ENCODE measurements around the gene PLXNB2.
A peak's percentile ranks its signal among the peaks of the same experiment; 100 is the strongest.

Gene PLXNB2

DNA sequence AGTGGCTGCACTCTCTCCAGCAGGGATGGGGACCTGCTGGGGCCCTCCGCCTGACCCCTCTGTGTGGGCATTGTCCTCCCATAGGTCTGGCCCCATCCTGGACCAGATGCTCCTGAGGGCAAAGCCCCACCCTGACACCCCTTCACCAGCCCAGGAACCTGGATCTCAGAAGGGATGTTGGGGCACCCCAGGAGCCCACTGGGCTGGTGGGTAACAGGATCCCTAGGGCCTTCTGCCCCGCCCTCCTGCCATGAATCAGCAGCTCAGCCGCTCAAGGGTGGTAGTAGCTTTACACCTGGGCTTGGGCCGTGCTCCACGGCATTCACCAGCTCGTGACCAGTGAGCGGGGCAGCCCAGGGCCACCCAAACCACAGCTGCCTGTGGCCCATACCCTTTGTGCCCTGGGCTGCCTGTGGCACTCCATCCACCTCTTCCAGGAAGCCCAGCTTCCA lies 45.0 kb downstream of the PLXNB2 start:
- DNase-seq: no peak

DNA sequence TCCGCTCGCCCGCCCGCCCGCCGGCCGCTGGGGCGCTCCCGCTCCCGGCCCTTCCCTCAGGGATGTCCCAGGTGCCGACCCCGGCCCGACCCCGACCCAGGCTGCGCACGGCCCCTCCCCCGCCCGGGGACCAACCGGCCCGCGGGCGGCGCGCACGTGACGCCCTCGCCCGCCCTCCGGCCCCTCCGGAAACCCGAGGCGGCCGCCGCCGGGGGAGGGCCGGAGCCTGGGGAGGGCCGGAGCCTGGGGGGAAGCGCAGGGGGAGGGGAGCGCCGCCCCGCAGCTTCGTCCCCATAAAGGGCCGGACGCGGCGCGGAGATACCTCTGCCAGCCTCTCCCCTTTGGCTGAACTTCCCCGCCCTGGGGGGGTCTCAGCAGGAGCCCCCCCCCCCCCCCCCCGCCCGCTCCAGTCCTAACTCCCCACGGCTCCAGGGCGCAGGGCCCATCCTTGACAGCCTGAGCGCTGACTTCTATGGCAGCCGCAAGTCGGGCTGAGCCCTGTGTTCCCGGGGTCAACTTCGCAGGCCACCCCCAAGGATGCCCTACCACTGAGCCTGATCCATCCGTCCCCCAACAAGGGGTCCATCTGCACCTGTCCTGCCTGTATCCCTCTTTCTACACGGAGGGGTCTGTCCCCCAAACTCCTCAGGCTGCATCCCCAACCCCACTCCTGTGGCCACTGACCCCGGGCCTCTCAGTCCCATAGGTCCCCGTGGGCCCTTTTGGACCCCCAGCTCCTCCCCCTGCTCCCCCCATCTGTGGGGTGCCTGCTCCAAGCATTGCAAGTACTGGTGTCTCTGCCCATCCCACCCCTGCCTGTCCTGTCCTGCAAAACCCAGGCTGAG lies 45.6 kb downstream of the PLXNB2 start, which contains the start of gene MAPK12:
Gene MAPK12 (minus strand): TSS at position 69 of the 845 bp plus-strand sequence. CDS start 174 bp downstream, outside the sequence.
- DNase-seq: no peak

DNA sequence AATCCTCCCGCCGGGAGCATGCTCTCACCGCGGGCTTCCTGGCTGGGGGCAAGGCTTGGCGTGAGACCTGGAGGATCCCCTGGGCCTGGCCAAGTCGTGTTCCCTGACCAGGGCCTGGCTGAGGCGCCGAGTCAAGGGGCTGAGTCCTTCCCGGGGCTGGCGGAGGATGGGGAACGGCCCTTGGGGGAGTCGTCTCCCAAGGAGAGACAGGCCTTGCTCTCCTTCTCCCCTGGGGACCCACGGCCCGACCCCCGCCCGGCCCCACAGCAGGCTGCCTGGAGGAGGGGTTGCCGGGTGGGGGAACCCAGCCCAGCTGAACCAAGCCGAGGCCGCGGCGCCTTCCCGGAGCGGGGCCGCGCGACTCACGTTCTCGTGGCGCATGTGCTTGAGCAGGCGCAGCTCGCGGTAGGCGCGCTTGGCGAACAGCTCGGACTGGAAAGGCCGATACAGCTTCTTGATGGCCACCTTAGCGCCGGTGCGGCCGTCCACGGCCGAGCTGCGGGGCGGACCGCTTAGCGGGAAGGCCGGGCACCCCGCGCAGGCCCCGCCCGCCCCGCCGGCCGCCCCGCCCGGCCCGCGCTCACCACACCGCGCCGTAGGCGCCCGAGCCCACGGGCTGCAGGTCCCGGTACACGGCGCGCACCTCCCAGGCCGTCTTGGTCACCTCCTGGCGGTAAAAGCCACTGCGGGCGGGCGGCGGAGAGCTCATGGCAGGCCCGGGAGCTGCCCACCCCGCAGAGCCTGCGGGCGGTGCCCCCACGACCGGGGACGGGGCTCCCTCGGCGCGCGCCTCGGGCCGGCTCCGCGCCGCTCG lies 46.4 kb downstream of the PLXNB2 start:
- DNase-seq: no peak

DNA sequence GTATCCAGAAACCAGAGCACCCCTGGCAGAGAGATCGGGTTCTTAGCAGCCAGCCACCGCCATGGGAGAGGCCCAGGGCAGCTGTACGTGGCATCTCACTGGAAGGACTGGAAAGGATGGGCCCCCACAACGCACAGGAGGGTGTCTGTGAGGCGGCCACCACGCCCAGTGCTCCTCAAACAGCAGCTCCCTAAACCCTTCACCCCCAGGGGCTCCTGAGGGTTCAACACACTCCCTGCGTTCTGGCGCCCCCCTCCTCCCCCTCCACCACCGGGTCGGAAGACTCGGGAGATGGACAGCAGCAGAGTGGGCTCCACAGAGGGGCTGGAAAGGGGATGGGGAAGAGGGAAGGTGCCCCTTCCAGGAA lies 47.0 kb downstream of the PLXNB2 start:
- DNase-seq: no peak

DNA sequence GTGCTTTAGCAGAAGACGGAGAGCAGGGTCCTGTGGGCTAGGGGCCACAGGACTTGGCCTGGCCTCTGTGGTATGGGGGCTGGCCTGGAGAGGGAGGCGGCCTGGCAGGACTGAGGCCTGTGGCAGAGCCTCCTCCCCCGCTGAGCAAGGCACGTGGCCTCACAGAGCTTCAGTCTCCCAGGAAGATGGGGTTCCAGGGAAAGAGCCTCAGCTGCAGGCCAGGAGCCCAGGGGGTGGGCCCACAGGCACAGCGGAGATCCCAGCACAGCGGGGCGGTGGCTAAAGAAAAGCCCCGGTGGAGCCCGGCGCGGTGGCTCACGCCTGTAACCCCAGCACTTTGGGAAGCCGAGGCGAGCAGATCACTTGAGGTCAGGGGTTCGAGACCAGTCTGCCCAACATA lies 48.1 kb downstream of the PLXNB2 start:
- no peak for DNase-seq

DNA sequence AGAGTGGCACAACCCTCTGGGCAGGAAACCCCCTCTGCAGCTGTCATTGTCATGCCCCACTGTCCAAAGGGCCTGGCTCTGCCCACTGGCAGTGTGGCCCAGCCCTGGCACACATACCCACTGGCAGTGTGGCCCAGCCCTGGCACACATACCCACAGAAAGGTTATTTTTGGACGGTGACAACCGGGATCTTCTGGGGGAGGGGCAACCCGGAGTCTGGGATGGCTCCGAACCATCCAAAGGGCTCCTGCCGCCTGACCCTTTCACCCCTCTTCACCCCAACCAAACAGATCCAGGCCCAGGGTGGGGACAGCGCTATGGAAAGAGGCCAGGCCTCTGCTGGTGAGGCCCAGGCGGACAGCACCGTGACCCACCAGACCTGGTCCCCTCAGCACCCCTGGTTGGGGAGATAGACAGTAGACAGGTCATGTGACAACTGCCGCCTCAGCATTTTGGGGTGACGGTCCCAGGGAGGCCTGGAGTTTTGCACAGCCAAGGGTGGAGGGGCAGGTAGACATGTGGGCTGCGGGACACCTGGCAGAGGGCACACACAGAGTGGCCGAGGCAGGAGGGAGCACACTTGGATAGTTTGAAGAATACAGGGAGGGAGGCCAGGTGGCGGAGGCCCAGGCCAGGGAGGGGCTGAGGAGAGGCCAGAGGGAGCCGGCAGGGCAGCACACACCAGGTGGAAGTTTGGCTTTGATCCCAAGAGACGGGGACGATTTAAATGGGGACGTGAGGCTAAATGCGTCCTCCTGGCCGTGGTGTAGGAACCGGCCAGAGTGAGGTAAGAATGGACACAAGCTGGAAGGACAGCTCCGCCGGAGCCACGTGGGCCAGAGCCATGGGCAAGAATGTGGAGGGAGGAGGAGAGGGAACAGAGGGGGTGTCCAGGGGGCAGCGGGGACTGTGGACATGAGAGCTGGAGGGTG lies 48.8 kb downstream of the PLXNB2 start:
- no peak for DNase-seq

DNA sequence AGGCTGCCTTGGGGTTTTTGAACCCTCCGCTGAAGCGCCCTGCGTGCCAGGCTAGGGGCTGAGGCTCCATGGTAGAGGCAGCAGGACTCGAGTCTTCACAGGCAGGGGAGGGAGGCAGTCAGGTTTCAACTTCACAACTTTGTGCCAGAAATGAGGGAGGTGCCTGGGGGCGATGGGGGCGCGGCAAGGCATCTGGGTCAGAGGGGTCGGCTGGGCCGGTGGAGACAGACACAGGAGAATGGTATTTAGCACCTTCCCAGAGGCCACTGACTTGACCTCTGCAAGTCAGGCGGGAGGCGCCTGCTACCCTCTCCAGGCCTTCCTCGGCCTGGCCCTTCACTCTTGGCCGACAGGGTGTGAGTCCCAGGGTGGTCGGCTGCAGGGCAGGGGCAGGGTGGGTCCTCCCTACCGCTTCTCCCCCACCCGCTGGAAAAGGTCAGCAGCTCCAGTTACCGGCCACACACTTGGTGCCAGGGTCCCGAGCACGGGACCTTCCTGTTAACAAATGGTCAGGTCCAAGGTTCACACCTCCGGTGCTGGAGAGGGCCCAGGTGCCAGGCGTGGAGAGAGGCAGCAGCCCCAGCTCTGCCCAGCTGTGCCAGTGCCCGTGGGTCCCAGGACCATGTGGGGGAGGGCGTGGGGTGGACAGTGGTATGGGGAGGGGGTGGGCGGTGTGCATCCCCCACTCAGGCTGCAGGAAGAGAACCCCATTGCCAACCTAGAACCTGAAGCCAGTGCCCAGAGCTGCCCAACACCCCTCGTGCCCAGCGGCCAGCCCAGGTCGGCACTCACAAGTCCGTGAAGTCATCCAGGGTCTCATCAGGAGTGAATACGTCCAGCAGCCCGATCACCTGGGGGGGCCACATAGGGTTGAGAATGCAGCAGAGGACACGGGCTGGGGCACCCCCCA lies 49.7 kb downstream of the PLXNB2 start:
- DNase-seq: no peak

DNA sequence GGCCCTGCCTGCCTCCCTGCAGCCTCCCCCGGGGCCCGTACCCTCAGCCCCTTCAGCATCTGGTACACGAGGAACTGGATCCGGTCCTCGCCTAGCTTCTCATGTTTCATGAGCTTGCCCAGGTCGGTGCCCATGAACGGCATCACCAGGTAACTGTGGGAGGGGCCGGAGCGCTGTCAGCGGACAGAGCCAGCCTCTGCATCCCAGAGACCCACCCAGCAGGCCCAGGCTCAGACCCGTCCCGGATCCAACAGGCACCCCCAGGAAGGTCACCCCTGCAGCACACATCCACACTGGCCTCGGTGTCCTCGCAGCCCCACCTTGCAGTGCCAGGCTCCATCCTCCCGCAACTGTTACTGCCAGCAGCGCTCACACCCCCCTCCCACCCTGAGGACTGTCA lies 50.4 kb downstream of the PLXNB2 start:
- no peak for DNase-seq

DNA sequence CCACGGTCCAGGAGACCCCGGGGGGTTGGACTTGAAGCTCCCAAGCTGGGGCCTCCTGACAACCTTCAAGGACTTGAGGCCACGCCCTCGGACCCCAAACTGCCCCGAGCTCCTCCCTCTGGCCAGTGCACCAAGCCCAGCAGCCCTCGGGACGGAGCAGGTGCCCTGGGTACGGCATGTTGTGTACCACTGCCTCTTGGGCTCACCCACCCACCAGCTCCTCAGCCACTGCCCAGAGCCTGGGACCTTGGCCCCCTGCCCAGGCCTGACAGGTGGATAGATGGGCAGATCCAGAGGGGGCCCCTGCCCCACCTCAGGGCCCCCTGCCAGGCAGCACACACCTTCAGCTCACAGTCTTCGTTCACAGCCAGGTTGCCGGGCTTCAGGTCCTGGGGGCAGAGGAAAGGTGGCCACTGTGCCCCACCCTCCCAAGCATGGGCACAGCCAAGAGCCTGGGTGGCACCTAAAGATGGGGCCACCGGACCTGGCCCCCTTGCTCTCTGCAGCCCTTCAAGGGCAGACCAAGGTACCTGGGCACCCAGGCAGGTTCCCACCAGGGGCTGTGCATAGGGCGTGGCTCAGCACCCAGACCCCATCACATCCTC lies 51.1 kb downstream of the PLXNB2 start:
- DNase-seq: no peak

DNA sequence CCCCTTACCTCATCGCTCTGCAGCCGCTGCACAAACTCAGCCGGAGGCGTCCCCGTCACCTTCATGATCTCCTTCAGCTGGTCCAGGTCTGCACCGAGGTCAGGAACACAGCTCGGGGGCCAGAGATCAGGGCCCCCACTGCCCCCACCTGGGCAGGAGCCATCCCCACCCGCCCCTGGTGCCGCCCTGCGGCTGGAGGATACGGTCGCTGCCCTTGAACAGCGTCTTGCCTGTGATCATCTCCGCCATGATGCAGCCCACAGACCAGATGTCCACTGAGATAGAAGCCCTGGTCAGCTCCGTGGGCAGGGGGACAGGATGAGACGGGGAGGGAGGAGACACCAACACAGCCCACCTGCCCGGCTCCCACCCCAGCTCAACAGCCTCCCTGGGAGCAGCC lies 51.8 kb downstream of the PLXNB2 start:
- no peak for DNase-seq

DNA sequence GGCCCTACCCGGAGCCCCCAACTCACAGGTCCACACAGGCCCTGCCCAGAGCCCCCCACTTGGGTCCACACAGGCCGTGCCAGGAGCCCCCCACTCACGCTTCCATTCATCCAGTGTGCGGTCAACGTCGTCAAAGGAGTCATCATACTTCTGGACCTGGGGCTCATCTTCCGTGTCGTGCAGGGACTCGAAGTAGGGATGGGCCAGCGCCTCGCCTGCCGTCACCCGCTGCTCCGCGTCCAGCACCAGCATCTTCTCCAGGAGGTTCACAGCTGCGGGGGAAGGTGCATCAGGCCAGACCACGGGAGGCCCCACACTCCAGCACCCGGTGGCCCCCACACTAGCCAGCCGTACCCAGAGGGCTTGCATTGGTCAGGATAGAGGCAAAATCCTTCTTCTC lies 52.3 kb downstream of the PLXNB2 start:
- DNase-seq: no peak

DNA sequence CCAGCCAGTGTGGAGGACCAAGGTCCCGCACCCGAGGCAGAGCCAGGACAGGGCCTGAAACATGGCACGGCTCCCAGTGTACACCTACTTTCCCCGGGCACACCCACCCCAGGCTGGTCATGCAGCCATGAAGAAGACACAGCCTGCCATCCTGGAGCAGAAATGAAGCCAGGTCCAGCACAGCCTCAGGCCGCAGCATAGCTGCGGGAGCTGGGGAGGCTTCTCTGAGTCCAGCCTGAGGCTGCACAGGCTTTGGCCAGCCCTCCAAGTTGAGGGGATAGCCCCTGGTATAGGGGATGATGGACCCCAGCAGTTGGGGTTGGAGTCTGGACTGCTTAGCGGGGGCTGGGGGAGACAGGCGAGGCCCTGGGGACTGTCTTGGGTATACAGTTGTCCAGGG lies 53.5 kb downstream of the PLXNB2 start:
- DNase-seq: no peak

DNA sequence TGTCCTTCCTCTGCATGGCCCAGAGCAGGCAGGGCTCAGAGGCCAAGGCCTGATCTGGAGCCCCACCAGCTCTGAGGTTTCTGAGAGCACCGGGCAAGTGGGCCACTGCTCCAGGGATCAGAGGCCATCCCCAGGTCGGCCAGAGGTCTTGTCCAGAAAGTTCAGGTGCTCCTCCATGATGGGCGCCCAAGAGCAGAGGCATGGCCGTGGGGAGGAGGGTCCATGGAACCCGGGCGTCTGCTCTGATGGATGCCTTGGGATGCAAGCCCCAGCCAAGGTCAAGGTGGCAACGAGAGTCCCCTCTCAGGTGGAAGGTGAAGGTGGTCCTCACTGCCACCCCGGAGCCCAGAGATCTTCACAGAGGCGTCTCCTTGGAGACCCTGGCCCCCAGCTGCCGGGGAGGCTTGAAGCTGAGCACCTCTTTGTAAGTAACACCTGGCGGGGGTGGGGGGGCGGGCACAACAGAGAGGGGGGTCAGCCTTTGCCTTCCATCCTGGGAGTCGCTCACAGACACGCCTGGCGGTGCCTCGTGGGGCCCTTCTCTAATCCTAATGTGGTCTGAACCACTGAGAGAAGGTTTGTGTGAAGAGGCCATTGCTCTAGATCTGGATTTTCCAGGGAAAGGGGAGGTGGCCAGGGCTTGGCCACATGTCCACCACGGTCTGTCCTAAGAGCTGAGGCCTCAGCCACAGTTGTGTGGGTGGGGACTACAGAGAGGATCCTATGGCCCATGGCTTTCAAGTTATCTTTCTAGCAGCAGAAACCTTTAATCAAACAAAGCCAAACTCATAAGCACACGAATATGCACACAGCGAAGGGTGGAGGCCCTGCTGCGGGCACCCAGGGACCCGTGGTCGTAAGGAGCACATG lies 54.2 kb downstream of the PLXNB2 start:
- DNase-seq: no peak

DNA sequence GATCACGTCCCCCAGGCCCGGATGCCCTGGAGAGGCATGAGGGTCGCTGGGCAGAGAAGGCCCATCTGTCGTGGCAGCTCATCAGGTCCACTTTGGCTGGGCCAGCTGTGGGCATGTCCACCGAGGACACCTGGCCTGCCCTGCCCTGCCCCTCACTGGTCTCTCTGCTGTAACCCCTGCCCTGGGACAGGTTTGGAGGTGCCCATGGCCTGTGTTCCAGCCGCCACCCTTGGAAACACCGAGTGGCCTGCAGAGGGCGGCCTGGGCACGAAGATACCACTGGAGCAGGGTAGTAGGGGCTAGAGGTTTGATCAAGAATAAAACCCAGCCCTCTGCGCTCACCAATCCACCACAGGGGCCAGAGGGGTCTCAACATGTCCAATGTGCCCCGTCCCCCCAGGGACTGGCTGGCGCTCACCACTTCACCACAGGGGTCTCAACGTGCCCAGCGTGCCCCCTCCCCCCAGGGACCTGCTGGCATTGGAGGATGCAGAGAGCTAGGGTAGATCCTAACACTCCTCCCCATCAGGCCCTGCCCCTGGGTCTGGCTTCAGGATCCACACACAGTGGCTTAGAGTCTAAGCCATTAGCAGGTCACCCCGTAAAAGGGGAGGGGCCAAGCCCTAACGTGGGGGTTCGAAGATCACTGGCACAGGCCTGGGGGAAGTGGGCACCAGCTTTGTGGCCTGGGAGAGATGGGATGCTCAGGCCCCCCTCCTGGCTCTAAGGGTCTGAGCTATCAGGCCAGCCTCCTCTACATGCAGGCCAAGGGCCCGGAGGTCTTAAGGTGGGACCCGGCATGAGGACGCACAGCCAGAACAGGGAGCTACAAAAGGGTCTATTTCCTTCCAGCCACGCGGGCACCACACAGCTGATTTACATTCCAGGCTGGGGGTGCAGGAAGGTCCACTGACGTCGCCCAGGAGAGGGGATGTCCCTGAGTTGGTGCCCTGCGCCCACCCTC lies 55.1 kb downstream of the PLXNB2 start:
- DNase-seq: peak; percentile 21 to 65

DNA sequence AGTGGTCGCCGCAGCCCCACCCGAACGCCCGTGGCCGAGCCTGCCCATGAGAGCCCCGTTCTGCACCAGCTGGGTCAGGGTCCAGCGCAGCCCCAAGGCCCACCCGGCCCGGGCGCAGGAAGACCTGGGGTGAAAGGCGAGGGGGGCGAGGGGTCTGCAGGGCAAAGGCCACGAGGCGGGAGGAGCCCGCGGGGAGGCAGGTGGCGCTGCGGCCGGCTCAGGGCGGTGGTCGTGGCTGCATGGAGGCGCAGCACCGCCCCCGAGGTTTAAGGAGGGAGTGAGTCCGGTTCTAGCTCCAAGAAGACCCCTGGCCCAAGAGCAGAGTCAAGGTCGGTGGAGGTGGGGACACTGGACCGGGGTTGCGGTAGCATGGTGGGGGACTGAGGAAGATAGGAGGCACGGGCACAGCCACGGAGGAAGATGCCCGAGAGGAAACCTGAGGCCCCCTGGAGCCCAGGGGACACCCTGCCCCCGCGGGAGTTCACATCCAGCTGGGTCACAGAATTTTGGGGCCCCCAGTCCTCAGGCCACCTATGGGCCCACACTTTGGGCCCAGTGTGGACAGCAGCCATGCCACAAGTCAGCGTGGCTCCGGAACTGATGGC lies 55.9 kb downstream of the PLXNB2 start:
- DNase-seq: no peak

DNA sequence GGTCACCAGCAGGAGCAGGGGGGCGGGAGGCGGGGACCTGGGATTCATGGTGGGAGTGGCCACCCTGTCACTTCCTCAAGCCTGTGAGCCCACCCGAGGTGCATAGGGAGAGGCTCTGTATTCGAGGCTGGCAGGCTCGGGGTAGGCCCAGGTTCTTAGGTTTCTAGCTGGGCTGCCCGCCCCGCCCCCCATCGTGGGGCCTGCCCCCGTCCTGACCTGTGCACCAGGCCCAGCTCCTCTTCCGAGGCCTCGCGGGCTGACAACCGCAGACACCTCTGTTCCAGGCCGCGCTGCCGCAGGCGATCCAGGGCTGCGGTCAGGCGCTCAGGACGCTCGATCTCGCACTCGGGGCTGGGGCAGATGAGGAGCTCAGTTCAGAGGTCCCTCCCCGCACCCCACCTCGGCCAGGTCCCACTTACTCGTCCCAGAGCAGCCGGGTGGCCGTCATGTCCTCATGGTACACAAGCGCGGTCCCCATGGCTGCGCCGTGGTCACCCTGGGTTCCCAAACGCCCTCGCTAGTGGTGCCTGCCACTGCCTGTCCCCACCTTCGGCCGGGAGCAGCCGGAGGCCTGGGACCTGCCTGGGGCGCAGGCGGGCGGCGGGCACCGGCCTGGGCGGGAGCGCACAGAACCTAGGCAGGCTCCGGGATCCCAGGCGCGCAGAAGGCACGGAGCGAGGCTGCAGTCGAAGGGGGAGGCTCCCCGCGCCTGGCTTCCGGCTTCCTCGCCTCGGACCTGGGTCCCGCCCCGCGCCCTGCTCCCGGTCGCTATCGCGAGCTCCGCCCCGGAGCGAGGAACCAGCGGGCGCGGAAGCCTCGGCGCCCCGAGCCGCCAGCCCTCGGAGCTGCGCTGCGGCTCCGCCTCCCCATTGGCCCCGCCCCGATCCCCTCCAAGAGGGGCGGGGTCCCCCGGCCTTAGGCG lies 56.6 kb downstream of the PLXNB2 start, which contains the start of gene HDAC10:
Gene HDAC10 (minus strand): TSS at position 711 of the 922 bp plus-strand sequence. CDS start 233 bp downstream, at position 478.
- DNase-seq: peak; percentile 28 to 74

DNA sequence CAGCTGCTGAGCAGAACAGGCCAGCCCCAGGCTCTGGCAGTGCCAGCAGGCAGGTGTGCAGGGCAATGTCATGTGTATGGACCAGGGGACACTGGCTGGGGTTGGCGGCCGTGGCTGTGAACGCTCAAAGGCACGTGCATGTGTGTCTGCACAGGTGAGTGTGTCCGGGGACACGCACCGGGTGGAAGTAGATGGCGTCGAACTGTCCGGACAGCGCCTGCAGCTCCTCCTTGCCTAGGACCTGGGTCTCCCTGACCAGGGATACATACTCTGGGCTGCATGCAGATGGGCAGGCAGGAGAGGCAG lies 57.2 kb downstream of the PLXNB2 start:
- no peak for DNase-seq
